GM12801 (cell line): ENCODE data around the gene QRICH1.

Experiments used
- TF ChIP-seq, protein P1 (sequence below): IDR thresholded peaks from one replicate; pipeline ENCODE4 v1.5.1; 2011; ENCODE audit warnings: control low read depth; ENCODE audit not compliant: insufficient read length; ENCODE audit errors: extremely low read depth

Gene QRICH1

GRCh38 chr3:49112262-49112661 lies 18.4 kb upstream of the QRICH1 start:
- TF ChIP-seq, protein P1, sequence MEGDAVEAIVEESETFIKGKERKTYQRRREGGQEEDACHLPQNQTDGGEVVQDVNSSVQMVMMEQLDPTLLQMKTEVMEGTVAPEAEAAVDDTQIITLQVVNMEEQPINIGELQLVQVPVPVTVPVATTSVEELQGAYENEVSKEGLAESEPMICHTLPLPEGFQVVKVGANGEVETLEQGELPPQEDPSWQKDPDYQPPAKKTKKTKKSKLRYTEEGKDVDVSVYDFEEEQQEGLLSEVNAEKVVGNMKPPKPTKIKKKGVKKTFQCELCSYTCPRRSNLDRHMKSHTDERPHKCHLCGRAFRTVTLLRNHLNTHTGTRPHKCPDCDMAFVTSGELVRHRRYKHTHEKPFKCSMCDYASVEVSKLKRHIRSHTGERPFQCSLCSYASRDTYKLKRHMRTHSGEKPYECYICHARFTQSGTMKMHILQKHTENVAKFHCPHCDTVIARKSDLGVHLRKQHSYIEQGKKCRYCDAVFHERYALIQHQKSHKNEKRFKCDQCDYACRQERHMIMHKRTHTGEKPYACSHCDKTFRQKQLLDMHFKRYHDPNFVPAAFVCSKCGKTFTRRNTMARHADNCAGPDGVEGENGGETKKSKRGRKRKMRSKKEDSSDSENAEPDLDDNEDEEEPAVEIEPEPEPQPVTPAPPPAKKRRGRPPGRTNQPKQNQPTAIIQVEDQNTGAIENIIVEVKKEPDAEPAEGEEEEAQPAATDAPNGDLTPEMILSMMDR = no peak

DNA sequence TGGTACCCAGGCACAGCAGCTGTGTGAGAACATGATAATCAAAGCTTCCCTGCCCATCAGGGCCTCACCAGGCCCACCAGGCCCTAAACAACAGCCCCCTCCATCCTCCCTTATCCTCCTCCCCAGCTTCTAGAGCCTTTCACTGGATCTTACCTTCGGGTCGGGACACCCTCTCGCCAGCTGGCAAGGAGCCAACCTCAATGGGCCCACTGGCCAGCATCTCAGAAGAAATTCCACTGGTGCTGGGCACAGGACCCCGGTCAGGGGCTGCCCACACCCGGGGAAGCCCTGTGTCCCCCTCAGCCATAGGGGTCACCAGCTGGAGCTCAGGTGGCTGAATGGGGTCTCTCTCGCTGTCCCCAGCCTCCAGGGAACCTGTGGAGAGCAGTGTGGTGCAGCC lies 17.5 kb upstream of the QRICH1 start:
- TF ChIP-seq, protein P1 = no peak

GRCh38 chr3:49110780-49111179 lies 16.9 kb upstream of the QRICH1 start:
- TF ChIP-seq, protein P1 = no peak

DNA sequence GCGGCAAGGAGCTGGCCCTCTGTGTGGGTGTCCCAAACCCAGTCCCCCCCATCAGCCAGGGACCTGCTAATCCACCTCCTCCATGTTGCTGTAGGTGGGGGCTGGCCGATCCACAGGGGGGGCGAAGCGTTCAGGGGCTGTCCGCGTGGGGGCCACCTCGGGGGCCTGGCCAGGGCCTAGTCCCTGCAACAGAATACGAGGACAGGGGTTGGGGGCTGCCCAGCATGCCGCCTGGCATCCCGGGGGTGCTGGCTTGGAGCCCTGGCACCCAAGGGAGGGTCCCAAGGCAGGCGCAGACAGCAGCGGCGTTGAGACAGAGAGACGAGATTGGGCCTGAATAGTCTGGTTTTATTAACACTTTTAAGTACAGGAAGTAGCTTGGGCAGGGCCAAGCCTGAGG lies 14.5 kb upstream of the QRICH1 start:
- TF ChIP-seq, protein P1 = no peak

DNA sequence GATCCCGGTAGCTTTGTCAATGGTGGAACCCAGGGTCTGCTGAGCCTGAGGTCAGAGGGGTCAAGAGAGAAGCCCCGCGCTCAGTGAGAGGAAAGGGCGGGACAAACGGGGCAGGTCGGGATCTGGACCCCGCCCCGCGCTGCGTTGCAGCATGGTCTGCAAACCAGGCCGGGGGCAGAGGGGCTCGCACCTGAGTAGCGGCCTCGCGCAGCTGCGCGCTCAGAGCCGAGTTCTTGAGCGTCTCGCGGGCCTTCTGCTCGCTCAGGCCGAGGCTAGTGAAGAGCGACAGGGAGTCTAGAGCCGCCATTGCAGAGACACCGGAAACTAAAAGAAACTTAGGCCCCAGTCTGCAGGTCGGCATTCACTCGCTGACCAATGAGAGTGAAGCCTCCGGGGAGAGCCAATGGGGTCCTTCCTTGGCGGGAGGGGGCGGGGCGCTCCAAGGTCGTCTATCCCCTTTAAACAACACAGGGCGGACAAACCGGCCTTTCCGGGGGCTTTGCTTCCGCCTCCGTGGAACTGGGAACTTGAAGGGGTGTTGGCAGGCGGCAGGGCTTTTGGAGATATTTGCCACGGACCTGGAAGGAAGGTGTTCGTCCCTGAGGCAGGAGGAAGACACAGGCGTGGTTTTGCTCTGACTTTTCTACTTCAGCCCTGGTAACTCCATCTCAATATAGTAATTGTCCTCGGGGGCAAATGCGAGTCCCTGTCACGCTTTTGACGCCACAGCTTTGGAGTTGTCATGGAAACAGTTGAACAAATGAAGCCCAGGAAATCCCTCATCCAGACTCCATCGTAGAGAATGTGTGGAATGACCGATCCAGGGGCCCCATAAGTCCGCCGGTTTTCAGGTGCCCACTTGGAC lies 10.8 kb upstream of the QRICH1 start, which contains the start of gene QARS1:
Gene QARS1, minus strand, starts transcription at position 331 of the 865 bp plus-strand sequence. Its CDS starts 24 bp downstream, at position 307.
- TF ChIP-seq, protein P1 = no peak

- TF ChIP-seq, protein P1 = no peak
These were observed 10.2 kb upstream of the QRICH1 start for GRCh38 chr3:49104052-49104426.

GRCh38 chr3:49100046-49100615 lies 6.3 kb upstream of the QRICH1 start:
- TF ChIP-seq, protein P1 = no peak
